T-helper 2 cell treated with Interferon-gamma antibody and Interleukin-4, amounts not matched to agents 5 μg/mL and 100 μg/mL, for 36 hours (primary cell): ENCODE results near the gene KSR2.

Experiments used
- DNase-seq: peaks from one replicate; pipeline ENCODE4 v3.0.0; 2021; ENCODE audit warnings: low spot score
- H3K27ac Mint-ChIP-seq: one replicate; pipeline ENCODE4 v1.8.0; 2021; ENCODE audit warnings: mild to moderate bottlenecking, mixed read lengths
- H3K27me3 Mint-ChIP-seq: one replicate; pipeline ENCODE4 v1.8.0; 2021; ENCODE audit warnings: low read depth, mixed read lengths
- H3K36me3 Mint-ChIP-seq: one replicate; pipeline ENCODE4 v1.8.0; 2021; ENCODE audit warnings: low read depth, mixed read lengths
- H3K4me1 Mint-ChIP-seq: one replicate; pipeline ENCODE4 v1.8.0; 2021; ENCODE audit warnings: low read depth, mixed read lengths
- H3K4me3 Mint-ChIP-seq: one replicate; pipeline ENCODE4 v1.8.0; 2022; ENCODE audit warnings: mild to moderate bottlenecking, moderate library complexity, mixed read lengths
- H3K9me3 Mint-ChIP-seq: one replicate; pipeline ENCODE4 v1.8.0; 2021; ENCODE audit warnings: mixed read lengths

KSR2 gene

DNA sequence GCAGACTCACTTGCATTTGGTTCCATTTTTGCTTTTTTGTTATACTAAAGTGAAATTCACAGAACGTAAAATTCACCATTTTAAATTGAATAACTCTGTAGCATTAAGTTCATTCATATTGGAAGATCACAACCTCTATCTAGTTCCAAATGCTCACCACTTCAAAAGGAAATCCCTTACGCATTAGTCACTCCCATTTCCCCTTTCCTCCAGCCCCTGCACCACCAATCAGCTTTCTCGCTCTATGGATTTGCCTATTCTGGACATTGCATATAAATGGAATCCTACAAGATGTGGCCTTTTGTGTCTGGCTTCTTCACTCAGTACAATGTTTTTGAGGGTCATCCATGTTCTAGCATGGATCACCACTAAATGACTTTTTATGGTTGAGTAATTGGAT, 294.5 kb downstream of the KSR2 start:
- Mint-ChIP-seq H3K27ac (no peak overlapping the region), H3K36me3 (no peaks in the 10 kb centered on the region), H3K4me3 (no peak overlapping the region), H3K4me1 (no peaks in the 10 kb centered on the region), H3K27me3 (no peaks in the 10 kb centered on the region), H3K9me3 (no peaks in the 10 kb centered on the region)
- DNase-seq = no peak

DNA sequence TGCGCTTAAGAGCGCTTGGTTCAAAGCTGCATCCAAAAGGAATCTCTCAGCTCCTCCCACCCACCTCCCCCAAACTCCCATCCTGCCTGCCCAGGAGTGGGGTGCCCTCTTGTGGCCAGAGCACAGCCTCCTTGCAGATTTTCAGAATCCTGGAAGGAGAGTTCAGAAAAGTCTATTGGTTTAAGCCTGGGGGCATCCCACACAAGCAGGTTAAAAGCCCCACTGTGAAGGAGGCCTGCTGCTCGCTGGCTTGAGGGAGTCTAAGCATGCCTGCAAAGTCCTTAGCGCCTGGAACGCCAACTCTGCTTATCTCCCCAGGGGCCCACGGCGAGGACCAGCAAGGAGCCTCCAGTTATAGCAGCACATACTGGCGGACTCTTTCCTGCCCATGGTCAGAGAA, 297.1 kb downstream of the KSR2 start:
- no peak overlapping the region for H3K27ac Mint-ChIP-seq
- DNase-seq = no peak
- H3K36me3 Mint-ChIP-seq = no peaks in the 10 kb centered on the region
- H3K4me3 Mint-ChIP-seq = no peak overlapping the region
- no peaks in the 10 kb centered on the region for H3K27me3 Mint-ChIP-seq
- H3K9me3 Mint-ChIP-seq = no peaks in the 10 kb centered on the region
- H3K4me1 Mint-ChIP-seq = no peaks in the 10 kb centered on the region

DNA sequence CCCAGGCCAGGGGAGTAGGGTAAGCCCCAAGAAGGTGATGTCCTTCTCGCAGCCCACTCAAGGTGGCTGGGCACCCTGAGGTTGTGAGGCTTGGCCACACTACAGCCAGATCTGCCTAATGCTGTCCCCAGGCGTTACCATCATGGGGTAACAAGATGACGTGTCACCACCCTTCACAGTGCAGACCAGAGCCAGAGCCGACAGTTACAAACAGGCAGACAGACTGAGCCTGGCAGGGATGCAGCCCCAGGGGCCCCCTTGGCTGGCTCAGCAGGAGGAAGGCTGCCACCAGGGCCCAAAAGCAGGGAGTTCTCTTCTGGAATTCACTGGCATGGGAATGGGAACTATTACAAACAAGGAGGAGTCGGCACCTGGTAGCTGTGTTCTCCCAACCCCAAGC, 304.6 kb downstream of the KSR2 start:
- Mint-ChIP-seq H3K36me3 (no peaks in the 10 kb centered on the region), H3K9me3 (no peaks in the 10 kb centered on the region), H3K4me1 (no peaks in the 10 kb centered on the region), H3K27me3 (no peaks in the 10 kb centered on the region), H3K4me3 (no peak overlapping the region), H3K27ac (no peak overlapping the region)
- no peak for DNase-seq

DNA sequence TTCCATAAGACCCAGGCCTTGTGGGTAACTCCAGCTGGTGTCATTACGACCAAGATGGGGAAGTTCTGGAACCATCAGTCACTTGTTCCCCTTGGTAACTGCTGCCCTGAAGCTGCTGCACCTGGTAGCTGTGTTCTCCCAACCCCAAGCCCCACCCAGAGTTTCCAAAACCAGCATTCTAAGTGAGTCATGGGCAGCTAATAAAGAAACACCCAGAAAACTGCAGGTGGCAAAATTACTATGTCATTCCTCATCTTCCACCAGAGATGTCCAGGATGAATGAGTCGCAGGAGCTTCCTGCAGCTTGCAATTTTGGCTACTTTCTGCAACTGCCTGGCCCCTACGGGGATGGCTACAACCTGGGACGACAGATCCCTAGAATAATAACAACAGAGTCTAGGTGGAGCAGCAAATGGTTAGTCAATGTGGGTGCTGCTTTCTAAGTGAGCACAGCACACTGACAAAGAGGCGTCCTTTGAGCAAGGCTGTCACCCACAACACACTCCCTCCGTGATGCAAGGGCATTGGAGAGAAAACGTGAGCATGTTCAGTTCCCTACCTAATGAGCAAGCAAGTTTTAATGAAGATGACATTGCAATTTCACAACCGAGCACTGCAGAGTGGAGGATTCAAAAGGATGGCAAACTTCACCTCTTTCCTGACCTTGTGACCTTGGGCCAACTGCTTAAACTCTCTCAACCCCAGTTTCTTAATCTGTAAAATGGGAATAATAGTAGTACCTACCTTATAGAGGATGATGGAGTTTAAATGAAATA, 306.0 kb downstream of the KSR2 start:
- H3K36me3 Mint-ChIP-seq = no peaks in the 10 kb centered on the region
- no peak overlapping the region for H3K4me3 Mint-ChIP-seq
- H3K27me3 Mint-ChIP-seq = no peaks in the 10 kb centered on the region
- no peaks in the 10 kb centered on the region for H3K9me3 Mint-ChIP-seq
- H3K4me1 Mint-ChIP-seq = no peaks in the 10 kb centered on the region
- no peak overlapping the region for H3K27ac Mint-ChIP-seq
- DNase-seq = no peak

DNA sequence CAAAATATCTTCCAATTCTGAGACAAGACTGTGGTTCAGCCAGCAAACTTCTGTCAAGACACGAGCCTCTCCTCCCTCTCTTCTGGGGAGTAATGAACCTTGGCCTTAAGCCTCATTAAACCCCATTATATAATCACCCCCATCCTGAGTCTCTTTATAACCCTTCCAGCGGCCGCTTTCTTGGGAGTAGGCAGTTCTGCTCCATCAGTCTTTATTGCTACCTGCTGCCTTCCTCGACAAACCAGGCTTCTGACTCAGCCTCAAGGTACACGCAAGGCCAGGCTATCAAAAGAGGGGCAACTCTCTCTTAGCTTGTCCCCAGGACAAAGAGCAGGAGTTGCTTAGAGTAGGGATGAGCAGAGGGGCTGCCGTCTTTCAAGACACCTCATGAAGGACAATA, 306.6 kb downstream of the KSR2 start:
- Mint-ChIP-seq H3K4me3 (no peak overlapping the region), H3K9me3 (no peaks in the 10 kb centered on the region), H3K4me1 (no peaks in the 10 kb centered on the region), H3K27ac (no peak overlapping the region), H3K36me3 (no peaks in the 10 kb centered on the region), H3K27me3 (no peaks in the 10 kb centered on the region)
- DNase-seq = no peak

DNA sequence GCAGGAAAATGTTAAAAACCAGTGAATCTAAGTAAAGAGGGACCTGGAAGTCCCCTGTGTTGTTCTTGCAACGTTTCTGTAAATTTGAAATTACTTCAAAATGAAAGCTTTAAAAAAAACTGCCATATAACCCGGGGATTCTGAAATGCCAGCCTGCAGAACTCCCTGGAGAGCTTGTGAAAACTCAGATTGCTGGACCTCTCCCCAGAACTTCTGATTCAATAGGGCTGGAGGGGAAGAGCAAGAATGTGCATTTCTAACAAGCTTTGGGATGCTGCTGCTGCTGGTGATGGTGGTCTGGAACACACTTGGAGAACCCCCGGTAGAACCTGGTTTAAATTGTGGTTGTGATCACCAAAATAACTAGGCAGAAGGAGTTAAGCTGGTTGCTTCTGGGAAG, 307.3 kb downstream of the KSR2 start:
- Mint-ChIP-seq H3K27ac (no peak overlapping the region), H3K4me3 (no peak overlapping the region), H3K9me3 (no peaks in the 10 kb centered on the region), H3K27me3 (no peaks in the 10 kb centered on the region), H3K36me3 (no peaks in the 10 kb centered on the region), H3K4me1 (no peaks in the 10 kb centered on the region)
- DNase-seq = no peak

DNA sequence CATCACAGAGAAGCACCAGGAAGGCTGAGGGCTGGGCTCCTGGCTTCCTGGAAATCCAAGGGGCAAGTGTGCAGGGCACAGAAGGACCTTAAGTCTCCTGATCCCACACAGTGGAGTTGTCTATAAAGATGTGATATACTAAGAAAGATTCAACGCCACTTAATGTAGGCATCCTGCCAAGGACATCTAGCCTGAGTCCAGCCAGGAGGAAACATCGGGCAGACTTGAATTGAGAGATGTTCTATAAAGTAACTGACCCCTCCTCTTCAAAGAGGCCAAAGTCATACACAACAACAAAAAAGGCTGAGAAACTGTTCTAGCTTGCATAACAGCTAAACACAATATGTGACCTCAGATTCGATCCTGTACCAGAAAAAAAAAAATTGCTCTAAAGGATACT, 307.9 kb downstream of the KSR2 start:
- Mint-ChIP-seq H3K27me3 (no peaks in the 10 kb centered on the region), H3K4me1 (no peaks in the 10 kb centered on the region), H3K9me3 (no peaks in the 10 kb centered on the region), H3K36me3 (no peaks in the 10 kb centered on the region), H3K27ac (no peak overlapping the region), H3K4me3 (no peak overlapping the region)
- DNase-seq = no peak

DNA sequence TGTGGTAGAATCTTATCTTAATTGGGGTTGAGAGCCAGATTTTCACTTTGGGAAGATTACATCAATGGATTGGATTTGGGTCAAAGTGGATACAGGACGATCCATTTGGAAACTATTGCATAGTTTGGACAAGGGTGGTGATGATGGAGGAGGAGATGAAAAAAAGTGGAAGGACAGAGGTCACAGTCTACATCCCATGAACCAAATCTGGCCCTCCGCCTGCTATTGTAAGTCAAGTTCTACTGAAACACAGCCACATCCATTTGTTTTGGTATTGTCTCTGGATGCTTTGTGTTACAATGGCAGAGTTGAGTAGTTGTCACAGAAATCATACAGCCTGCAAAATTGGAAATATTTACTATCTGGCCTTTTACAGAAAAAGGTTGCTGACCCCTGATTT, 310.6 kb downstream of the KSR2 start:
- no peaks in the 10 kb centered on the region for H3K9me3 Mint-ChIP-seq

DNA sequence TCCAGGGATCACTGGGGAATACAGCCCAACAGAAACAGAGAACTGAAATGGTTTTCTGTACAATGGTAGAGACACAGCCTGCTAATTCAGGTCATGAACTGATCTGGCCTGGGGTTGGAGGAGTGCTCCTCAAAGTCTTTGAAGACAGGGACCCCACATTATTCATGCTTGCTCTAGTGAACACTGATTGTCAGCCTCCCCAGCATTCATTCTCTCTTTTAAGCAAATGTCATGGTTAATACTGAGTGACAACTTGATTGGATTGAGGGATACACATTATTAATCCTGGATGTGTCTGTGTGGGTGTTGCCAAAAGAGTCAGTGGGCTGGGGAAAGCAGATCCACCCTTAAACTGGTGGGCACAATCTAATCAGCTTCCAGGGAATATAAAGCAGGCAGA, 319.0 kb downstream of the KSR2 start:
- H3K4me3 Mint-ChIP-seq = no peak overlapping the region

More for the DNA sequence above, 310.6 kb downstream of the KSR2 start:
- DNase-seq = no peak
- Mint-ChIP-seq H3K27me3 (no peaks in the 10 kb centered on the region), H3K4me3 (no peak overlapping the region), H3K4me1 (no peaks in the 10 kb centered on the region), H3K27ac (no peak overlapping the region), H3K36me3 (no peaks in the 10 kb centered on the region)

DNA sequence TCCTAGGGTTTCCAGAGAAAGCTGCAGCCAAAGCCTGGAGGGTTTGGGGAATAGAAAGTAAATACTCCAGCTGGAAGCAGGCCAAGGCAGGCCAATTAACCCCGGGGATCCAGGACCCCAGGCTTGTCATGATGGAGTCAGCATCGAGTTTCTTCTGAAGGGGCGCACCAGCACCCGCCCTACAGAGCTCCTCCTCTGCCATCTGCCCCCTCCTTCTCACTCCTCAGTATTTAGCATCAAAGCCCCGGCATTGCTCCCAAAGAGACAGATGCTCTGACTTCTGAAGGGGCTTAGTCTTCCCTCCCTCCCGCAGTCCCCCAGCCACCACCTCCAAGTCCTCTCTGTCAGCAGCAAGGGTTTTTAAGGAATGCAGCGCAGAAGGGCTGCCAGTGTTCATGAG, 322.3 kb downstream of the KSR2 start:
- no peaks in the 10 kb centered on the region for H3K27me3 Mint-ChIP-seq

More for the DNA sequence above, 319.0 kb downstream of the KSR2 start:
- Mint-ChIP-seq H3K27me3 (no peaks in the 10 kb centered on the region), H3K9me3 (peaks cover 7% of the 10 kb centered on the region), H3K27ac (no peak overlapping the region), H3K36me3 (no peaks in the 10 kb centered on the region), H3K4me1 (no peaks in the 10 kb centered on the region)
- no peak for DNase-seq

DNA sequence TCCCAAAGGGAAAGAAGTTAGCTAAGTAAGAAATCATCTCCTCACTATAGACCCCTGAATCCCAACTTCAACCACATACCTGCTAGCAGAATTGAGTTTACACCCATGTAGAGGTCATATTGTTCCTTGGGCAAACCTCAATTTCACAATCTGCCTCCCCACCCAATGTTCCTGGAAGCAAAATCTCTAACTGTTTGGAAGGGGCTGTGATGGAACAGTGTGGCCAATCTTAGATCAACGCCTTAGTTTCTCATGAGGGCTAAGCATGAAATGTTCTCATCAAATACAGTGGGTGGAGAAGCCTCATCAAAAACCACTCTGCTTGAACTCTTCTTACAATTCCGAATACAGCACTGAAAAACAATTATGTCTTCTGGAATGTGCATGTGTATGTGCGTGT, 323.3 kb downstream of the KSR2 start:
- H3K27me3 Mint-ChIP-seq = no peaks in the 10 kb centered on the region
- no peaks in the 10 kb centered on the region for H3K36me3 Mint-ChIP-seq
- H3K27ac Mint-ChIP-seq = no peak overlapping the region
- no peak for DNase-seq
- no peak overlapping the region for H3K4me3 Mint-ChIP-seq
- H3K9me3 Mint-ChIP-seq = no peaks in the 10 kb centered on the region
- H3K4me1 Mint-ChIP-seq = no peaks in the 10 kb centered on the region

More for the DNA sequence above, 322.3 kb downstream of the KSR2 start:
- peaks cover 4% of the 10 kb centered on the region for H3K9me3 Mint-ChIP-seq
- DNase-seq = no peak
- no peaks in the 10 kb centered on the region for H3K36me3 Mint-ChIP-seq
- H3K27ac Mint-ChIP-seq = no peak overlapping the region
- H3K4me1 Mint-ChIP-seq = no peaks in the 10 kb centered on the region
- H3K4me3 Mint-ChIP-seq = no peak overlapping the region

DNA sequence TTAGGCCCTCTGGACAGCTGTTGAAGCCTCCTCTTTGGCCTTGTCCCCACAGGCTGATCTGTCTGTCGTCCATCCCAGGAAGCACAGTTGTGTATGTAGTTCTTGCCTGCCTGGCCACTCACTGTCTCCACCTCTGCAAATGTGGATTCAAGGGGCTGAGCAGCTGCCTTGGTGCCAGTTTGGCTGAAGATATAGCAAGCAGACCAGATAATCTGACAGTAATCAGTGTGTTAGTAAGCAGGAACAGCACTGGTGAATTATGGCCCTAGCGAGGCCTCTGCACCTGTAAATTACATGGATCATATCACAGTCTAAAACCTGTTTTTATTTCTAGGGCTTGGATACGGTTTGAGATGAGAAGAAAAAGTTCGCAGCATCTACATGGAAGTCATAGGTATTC, 324.8 kb downstream of the KSR2 start:
- DNase-seq = no peak
- no peak overlapping the region for H3K27ac Mint-ChIP-seq
- H3K27me3 Mint-ChIP-seq = no peaks in the 10 kb centered on the region

DNA sequence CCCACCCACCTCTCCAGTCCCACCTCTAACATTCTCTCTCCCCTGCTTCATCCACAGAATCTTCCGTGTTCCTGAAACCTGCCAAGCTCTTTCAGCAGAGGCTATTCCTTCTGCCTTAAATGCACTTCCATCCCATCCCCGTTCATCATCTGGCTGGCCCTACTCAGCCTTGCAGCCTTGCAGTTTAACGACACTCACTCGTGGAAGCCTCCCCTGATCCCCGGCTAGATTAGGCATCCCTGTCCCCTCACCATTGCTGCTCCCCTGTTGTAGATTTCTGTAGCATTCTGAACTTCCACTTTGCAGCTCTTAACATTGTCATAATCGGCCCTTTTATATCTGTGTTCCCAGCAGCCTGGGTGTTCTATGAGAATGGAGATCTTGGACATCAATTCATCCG, 326.9 kb downstream of the KSR2 start:
- Mint-ChIP-seq H3K9me3 (peaks cover 2% of the 10 kb centered on the region), H3K4me1 (no peaks in the 10 kb centered on the region), H3K27me3 (no peaks in the 10 kb centered on the region), H3K36me3 (no peaks in the 10 kb centered on the region), H3K4me3 (no peak overlapping the region), H3K27ac (no peak overlapping the region)
- no peak for DNase-seq

More for the DNA sequence above, 324.8 kb downstream of the KSR2 start:
- Mint-ChIP-seq H3K4me1 (no peaks in the 10 kb centered on the region), H3K36me3 (no peaks in the 10 kb centered on the region), H3K9me3 (no peaks in the 10 kb centered on the region), H3K4me3 (no peak overlapping the region)

DNA sequence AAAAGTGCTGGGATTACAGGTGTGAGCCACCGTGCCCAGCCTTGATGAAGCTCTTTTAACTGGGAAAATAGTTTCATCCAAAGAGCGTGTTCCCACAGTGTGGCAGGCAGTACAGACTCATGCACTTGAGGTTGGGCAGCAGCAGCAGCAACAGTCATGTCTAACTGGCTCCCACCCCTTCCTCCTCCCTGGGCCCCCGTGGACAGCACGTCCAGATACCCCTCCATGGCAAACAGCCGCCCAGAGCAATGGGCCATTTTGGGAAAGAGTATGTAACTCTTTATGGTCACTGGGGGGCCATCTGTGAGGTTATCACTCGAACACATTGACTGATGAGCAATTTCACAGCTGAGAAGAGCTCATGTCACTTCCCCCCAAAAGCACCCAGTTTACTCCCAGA, 328.3 kb downstream of the KSR2 start:
- Mint-ChIP-seq H3K36me3 (no peaks in the 10 kb centered on the region), H3K9me3 (peaks cover 8% of the 10 kb centered on the region), H3K27me3 (no peaks in the 10 kb centered on the region), H3K4me1 (no peaks in the 10 kb centered on the region), H3K4me3 (no peak overlapping the region), H3K27ac (no peak overlapping the region)
- no peak for DNase-seq

DNA sequence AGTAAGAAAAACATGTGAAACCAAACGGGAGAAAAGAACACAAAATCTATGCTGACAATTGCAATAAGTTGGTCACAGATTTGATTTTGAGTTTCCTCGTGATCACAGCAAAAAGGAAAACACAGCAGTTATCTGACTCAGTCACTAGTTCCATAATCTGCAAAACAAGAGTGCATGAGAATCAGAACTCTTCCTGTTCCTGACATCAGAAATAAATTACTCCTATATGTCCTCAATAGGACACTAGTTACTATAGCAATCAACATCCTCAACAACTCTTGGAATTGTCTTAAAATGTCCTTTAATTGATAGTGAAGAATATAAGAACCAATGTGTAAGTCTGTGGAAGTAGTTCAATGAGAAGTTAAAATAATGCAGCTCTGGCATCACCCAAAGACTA, 339.3 kb downstream of the KSR2 start:
- Mint-ChIP-seq H3K4me1 (no peaks in the 10 kb centered on the region), H3K27me3 (no peaks in the 10 kb centered on the region), H3K4me3 (no peak overlapping the region), H3K27ac (no peak overlapping the region), H3K36me3 (no peaks in the 10 kb centered on the region), H3K9me3 (peaks cover 4% of the 10 kb centered on the region)
- no peak for DNase-seq
